Endothelial cell of umbilical vein (primary cell): Measurements from ENCODE around the gene NT5C3A. TPM values are rescaled to one million over a fixed set of nuclear protein-coding genes. Genes with fewer than 3 reads are reported as not detected.

ENCODE experiments used
- BruUV-seq: library from RNA; stranded (reverse); fragments of 400-500 nt; replicated peaks from 2 replicates; lab custom pipeline; 2021; lab: Mats Ljungman, UMichigan
- CTCF ChIA-PET: fragments of 300-600, 350-600 bp; sonication (Branson Sonifier 250); formaldehyde crosslinking; loops from one replicate; lab custom pipeline; 2021; ENCODE audit warnings: antibody characterized with exemption, inconsistent platforms; lab: Charles Lee
- POLR2A ChIA-PET: fragments of 300-600, 350-600 bp; sonication (Branson Sonifier 250); formaldehyde crosslinking; loops from one replicate; lab custom pipeline; 2021; ENCODE audit warnings: antibody characterized with exemption, inconsistent platforms; lab: Charles Lee
- DNase-seq: peaks from one replicate; pipeline ENCODE4 v3.0.0-alpha.2; 2011; ENCODE audit warnings: low read depth, low spot score
- FAIRE-seq: peaks from 2 replicates; lab custom pipeline; 2011; peaks lifted over from hg19 to GRCh38; lab: Jason Lieb, UNC
- H2AFZ ChIP-seq: 2 replicates; pipeline ENCODE4 v1.6.0; 2012; ENCODE audit warnings: low read depth, low read length, control low read depth, inconsistent platforms
- H3K27ac ChIP-seq: 2 replicates; pipeline ENCODE4 v1.5.1; 2011; ENCODE audit warnings: low read depth, mild to moderate bottlenecking, control low read depth, low read length, moderate library complexity; ENCODE audit not compliant: insufficient read depth
- H3K27me3 ChIP-seq, 2 experiments: 2 replicates each; pipeline versions ENCODE4 v1.6.0 to v1.6.1; 2011; ENCODE audit warnings: low read length in 2 of 2, mixed read lengths in 1 of 2; ENCODE audit not compliant: control insufficient read depth in 2 of 2, insufficient read depth in 2 of 2
- H3K36me3 ChIP-seq, 2 experiments: 2 replicates in 1 of 2; 3 replicates in 1 of 2; pipeline ENCODE4 v1.5.1; 2011; ENCODE audit warnings: low read length in 2 of 2, mild to moderate bottlenecking in 1 of 2, moderate library complexity in 1 of 2; ENCODE audit not compliant: control insufficient read depth in 2 of 2, insufficient read depth in 2 of 2; ENCODE audit errors: extremely low read depth in 1 of 2
- H3K4me1 ChIP-seq: 3 replicates; pipeline ENCODE4 v1.5.1; 2011; ENCODE audit warnings: mild to moderate bottlenecking, low read length; ENCODE audit not compliant: control insufficient read depth, insufficient read depth; ENCODE audit errors: extremely low read depth
- H3K4me2 ChIP-seq: 2 replicates; pipeline ENCODE4 v1.6.1; 2011; ENCODE audit warnings: low read length, control low read depth, mixed read lengths; ENCODE audit not compliant: insufficient read depth
- H3K4me3 ChIP-seq, 3 experiments: fragments of 200-600 bp in 1 of 3; sonication (generic), shearing (Covaris generic) in 1 of 3; replicated peaks in 1 of 3; 2 replicates each; pipeline ENCODE4 v1.5.1; 2011 to 2016; ENCODE audit warnings: control low read depth in 3 of 3, low read length in 3 of 3, mild to moderate bottlenecking in 2 of 3, inconsistent platforms in 1 of 3, low read depth in 1 of 3, moderate library complexity in 1 of 3; ENCODE audit not compliant: insufficient read depth in 1 of 3
- H3K79me2 ChIP-seq: 2 replicates; pipeline ENCODE4 v1.6.0; 2012; ENCODE audit warnings: low read length, inconsistent platforms; ENCODE audit not compliant: control insufficient read depth, insufficient read depth
- H3K9ac ChIP-seq: replicated peaks from 2 replicates; pipeline ENCODE3; 2011; ENCODE audit warnings: low read length, control low read depth; ENCODE audit not compliant: insufficient read depth; ENCODE audit errors: extremely low read depth
- H3K9me1 ChIP-seq: replicated peaks from 3 replicates; pipeline ENCODE4 v1.6.0; 2011; ENCODE audit warnings: mild to moderate bottlenecking, low read length; ENCODE audit not compliant: control insufficient read depth, insufficient read depth; ENCODE audit errors: extremely low read depth
- H3K9me3 ChIP-seq: replicated peaks from 2 replicates; pipeline ENCODE4 v1.5.1; 2012; ENCODE audit warnings: low read length, inconsistent platforms; ENCODE audit not compliant: control insufficient read depth, insufficient read depth
- H4K20me1 ChIP-seq: replicated peaks from 2 replicates; pipeline ENCODE3; 2011; ENCODE audit warnings: mild to moderate bottlenecking, low read length; ENCODE audit not compliant: control insufficient read depth, insufficient read depth; ENCODE audit errors: extremely low read depth
- CTCF ChIP-seq, 2 donors: IDR thresholded peaks; 1 replicate in 1 of 2; 2 replicates in 1 of 2; pipeline ENCODE4 v1.5.1; 2011; ENCODE audit warnings: low read length in 2 of 2, mild to moderate bottlenecking in 2 of 2, moderate library complexity in 2 of 2, control low read depth in 1 of 2, inconsistent platforms in 1 of 2, low read depth in 1 of 2; ENCODE audit not compliant: insufficient read depth in 1 of 2; ENCODE audit errors: extremely low read depth in 1 of 2
- EZH2 ChIP-seq: IDR thresholded peaks from 2 replicates; pipeline ENCODE4 v1.6.1; 2012; ENCODE audit warnings: borderline replicate concordance, low read depth, mild to moderate bottlenecking, moderate library complexity, low read length, inconsistent platforms; ENCODE audit not compliant: severe bottlenecking
- FOS ChIP-seq: IDR thresholded peaks from 2 replicates; pipeline ENCODE4 v1.6.1; 2011; ENCODE audit warnings: mild to moderate bottlenecking, low read length, moderate library complexity, borderline replicate concordance; ENCODE audit not compliant: insufficient read depth
- GATA2 ChIP-seq: IDR thresholded peaks from 2 replicates; pipeline ENCODE4 v1.7.0; 2011; ENCODE audit warnings: low read depth, mild to moderate bottlenecking, moderate library complexity, mixed read lengths, low read length; ENCODE audit not compliant: insufficient read length, insufficient read depth
- JUN ChIP-seq: IDR thresholded peaks from 2 replicates; pipeline ENCODE4 v1.6.1; 2011; ENCODE audit warnings: borderline replicate concordance, low read depth; ENCODE audit not compliant: insufficient read length, insufficient read depth
- MYC ChIP-seq: IDR thresholded peaks from one replicate; pipeline ENCODE4 v1.6.1; 2011; ENCODE audit warnings: mild to moderate bottlenecking, low read depth, low read length
- POLR2A ChIP-seq: IDR thresholded peaks from 2 replicates; pipeline ENCODE4 v1.6.1; 2012; ENCODE audit warnings: low read depth, mild to moderate bottlenecking, control low read depth, low read length
- POLR2AphosphoS5 ChIP-seq: IDR thresholded peaks from 2 replicates; pipeline ENCODE4 v1.6.1; 2012; ENCODE audit warnings: low read depth, mild to moderate bottlenecking, control low read depth, low read length, moderate library complexity; ENCODE audit not compliant: insufficient read depth
- dilution Hi-C: fragments of 300-500 bp; cut with MboI; formaldehyde crosslinking; loops from one replicate; pipeline ENCODE4 v1.15.0; 2019; ENCODE audit warnings: low sequenced_read_pairs; ENCODE audit not compliant: extremely low pct_ligation_motif_present
- intact Hi-C: fragments of 100-400 bp; cut with micrococcal nuclease; formaldehyde crosslinking; loops from one replicate; pipeline ENCODE4 v1.10.0; 2022
- polyA plus RNA-seq, 4 experiments: library from polyadenylated mRNA; depleted of rRNA in 3 of 4; stranded (reverse) in 3 of 4; unstranded in 1 of 4; fragments of >200 nt; gene quantifications; 2 replicates each; pipeline versions ENCODE4 v1.2.1 to v1.2.3, GENCODE V29; 2011 to 2012; ENCODE audit warnings: missing spikeins in 1 of 4
- total RNA-seq: library from RNA; stranded (reverse); gene quantifications from 2 replicates; pipeline ENCODE4 v1.2.3, GENCODE V29; 2021
- TF ChIP-seq, protein P1 (sequence below): IDR thresholded peaks from 2 replicates; pipeline ENCODE4 v1.6.1; 2011; ENCODE audit not compliant: insufficient read depth, insufficient read length

Gene NT5C3A
- total and polyA plus RNA-seq, 2 donors (not counting 3 experiments of a cell fraction or from before 2014, with no cell fraction given): 7.1 to 22.6 TPM

- TF ChIP-seq FOS (no peak), MYC (no peak), CTCF (IDR thresholded peaks at IDR 0.05; ENCODE audit: extremely low read depth in 1 of 2, insufficient read depth in 1 of 2, low read depth in 1 of 2, low read length in 2 of 2) (no peak), POLR2AphosphoS5 (no peak), POLR2A (no peak), GATA2 (no peak), EZH2 (no peak), JUN (no peak)
- TF ChIP-seq, protein P1, sequence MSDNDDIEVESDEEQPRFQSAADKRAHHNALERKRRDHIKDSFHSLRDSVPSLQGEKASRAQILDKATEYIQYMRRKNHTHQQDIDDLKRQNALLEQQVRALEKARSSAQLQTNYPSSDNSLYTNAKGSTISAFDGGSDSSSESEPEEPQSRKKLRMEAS: no peak
- Histone ChIP-seq H3K79me2 (peaks cover 88% of the 10 kb centered on the region), H3K4me2 (no peak overlapping the region), H3K36me3 (no peaks in the 10 kb centered on the region), H3K4me3 (no peak overlapping the region), H3K27ac (no peak overlapping the region), H3K9me3 (no peaks in the 10 kb centered on the region), H3K27me3 (no peaks in the 10 kb centered on the region), H2AFZ (no peak overlapping the region), H3K9me1 (no peaks in the 10 kb centered on the region), H4K20me1 (peaks cover 5% of the 10 kb centered on the region), H3K4me1 (peaks cover 1% of the 10 kb centered on the region), H3K9ac (no peak overlapping the region)
- intact Hi-C loops: no loop called here
- POLR2A ChIA-PET: no interaction called here
- dilution Hi-C loops: no loop called here
- DNase-seq (no peak), FAIRE-seq (no peak)
- BruUV-seq: no TSS peak
- CTCF ChIA-PET: interaction anchor here (1.5 to 2.8 kb wide), 7 partner anchors 9 to 248 kb away, joined by 3 to 12 read pairs (median 10); no protein-coding TSS in a partner anchor
Observed at GRCh38 chr7:33048704-33049103, 13.9 kb downstream of the NT5C3A start.
